Ishikawa (cell line): ENCODE measurements around the gene TTL.

Experiments
- CEBPB ChIP-seq: IDR thresholded peaks from 2 replicates; pipeline ENCODE4 v1.6.1; 2012
- EP300 ChIP-seq: IDR thresholded peaks from 2 replicates; pipeline ENCODE4 v1.6.1; 2012; ENCODE audit warnings: borderline replicate concordance
- TF ChIP-seq, protein P1 (sequence below): IDR thresholded peaks from 2 replicates; pipeline ENCODE4 v1.6.1; 2012
- TF ChIP-seq, protein P2 (sequence below): IDR thresholded peaks from 2 replicates; pipeline ENCODE4 v1.6.1; 2012; ENCODE audit warnings: low read depth, mild to moderate bottlenecking

DNA sequence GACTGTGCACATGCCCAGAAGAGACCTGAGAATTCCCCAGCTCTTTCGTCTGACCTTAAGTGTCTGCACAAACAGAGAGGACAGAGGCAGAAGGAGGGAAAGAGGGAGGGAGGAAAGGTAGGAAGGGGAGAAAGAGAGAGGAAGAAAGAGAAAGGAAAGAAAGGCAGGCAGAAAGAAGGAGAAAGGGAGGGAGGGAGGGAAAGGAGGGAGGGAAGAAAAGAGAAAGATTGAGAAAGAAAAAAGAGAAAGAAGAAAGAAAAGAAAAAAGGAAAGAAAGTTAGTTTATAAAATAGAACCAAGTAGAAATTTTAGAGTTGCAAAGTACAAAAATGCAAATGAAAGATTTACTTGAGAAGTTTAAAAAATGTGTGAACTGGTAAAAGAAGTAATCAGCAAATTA, 52.9 kb downstream of the TTL start:
- TF ChIP-seq EP300, result no peak
- TF ChIP-seq, protein P1, sequence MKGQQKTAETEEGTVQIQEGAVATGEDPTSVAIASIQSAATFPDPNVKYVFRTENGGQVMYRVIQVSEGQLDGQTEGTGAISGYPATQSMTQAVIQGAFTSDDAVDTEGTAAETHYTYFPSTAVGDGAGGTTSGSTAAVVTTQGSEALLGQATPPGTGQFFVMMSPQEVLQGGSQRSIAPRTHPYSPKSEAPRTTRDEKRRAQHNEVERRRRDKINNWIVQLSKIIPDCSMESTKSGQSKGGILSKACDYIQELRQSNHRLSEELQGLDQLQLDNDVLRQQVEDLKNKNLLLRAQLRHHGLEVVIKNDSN, result no peak
- no peak for TF ChIP-seq CEBPB
- TF ChIP-seq, protein P2, sequence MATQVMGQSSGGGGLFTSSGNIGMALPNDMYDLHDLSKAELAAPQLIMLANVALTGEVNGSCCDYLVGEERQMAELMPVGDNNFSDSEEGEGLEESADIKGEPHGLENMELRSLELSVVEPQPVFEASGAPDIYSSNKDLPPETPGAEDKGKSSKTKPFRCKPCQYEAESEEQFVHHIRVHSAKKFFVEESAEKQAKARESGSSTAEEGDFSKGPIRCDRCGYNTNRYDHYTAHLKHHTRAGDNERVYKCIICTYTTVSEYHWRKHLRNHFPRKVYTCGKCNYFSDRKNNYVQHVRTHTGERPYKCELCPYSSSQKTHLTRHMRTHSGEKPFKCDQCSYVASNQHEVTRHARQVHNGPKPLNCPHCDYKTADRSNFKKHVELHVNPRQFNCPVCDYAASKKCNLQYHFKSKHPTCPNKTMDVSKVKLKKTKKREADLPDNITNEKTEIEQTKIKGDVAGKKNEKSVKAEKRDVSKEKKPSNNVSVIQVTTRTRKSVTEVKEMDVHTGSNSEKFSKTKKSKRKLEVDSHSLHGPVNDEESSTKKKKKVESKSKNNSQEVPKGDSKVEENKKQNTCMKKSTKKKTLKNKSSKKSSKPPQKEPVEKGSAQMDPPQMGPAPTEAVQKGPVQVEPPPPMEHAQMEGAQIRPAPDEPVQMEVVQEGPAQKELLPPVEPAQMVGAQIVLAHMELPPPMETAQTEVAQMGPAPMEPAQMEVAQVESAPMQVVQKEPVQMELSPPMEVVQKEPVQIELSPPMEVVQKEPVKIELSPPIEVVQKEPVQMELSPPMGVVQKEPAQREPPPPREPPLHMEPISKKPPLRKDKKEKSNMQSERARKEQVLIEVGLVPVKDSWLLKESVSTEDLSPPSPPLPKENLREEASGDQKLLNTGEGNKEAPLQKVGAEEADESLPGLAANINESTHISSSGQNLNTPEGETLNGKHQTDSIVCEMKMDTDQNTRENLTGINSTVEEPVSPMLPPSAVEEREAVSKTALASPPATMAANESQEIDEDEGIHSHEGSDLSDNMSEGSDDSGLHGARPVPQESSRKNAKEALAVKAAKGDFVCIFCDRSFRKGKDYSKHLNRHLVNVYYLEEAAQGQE, result no peak
